RWPE2 (cell line): Measurements from ENCODE around the gene RBMS2.
"Not testable (repeated sequence)": the region's sequence is repeated elsewhere in the genome, so short reads cannot be mapped to it uniquely, and the experiment has no call there.

Experiments used
- ATAC-seq: fragments of 200-7000 bp; cut with Tn5 transposase; 3 replicates; pipeline ENCODE4 v1.9.1; 2021; ENCODE audit warnings: low read depth
- DNase-seq: peaks from one replicate; pipeline ENCODE4 v3.0.0-alpha.2; 2020; ENCODE audit warnings: low spot score
- H3K27ac ChIP-seq: fragments of 450-650 bp; 2 replicates; pipeline ENCODE4 v1.5.1; 2017; ENCODE audit warnings: mild to moderate bottlenecking; ENCODE audit not compliant: poor library complexity, severe bottlenecking
- H3K27me3 ChIP-seq: fragments of 250-450 bp; sonication (Bioruptor Pico); 2 replicates; pipeline ENCODE4 v1.5.1; 2021; ENCODE audit warnings: mild to moderate bottlenecking, moderate library complexity; ENCODE audit not compliant: insufficient read depth, poor library complexity, severe bottlenecking
- H3K36me3 ChIP-seq: fragments of 250-450 bp; sonication (Bioruptor Pico); 2 replicates; pipeline ENCODE4 v1.5.1; 2020; ENCODE audit warnings: low read depth, mild to moderate bottlenecking, moderate library complexity
- H3K4me1 ChIP-seq: fragments of 250-450 bp; sonication (Bioruptor Pico); 2 replicates; pipeline ENCODE4 v1.5.1; 2021; ENCODE audit warnings: mild to moderate bottlenecking, moderate library complexity; ENCODE audit not compliant: insufficient read depth, poor library complexity, severe bottlenecking
- H3K4me3 ChIP-seq: fragments of 250-450 bp; sonication (Bioruptor Pico); 2 replicates; pipeline ENCODE4 v1.5.1; 2021; ENCODE audit warnings: mild to moderate bottlenecking, moderate library complexity; ENCODE audit not compliant: severe bottlenecking
- H3K9me3 ChIP-seq: fragments of 250-450 bp; sonication (Bioruptor Pico); 2 replicates; pipeline ENCODE4 v1.5.1; 2021; ENCODE audit warnings: mild to moderate bottlenecking, moderate library complexity; ENCODE audit not compliant: severe bottlenecking
- TF ChIP-seq, protein P1 (sequence below): fragments of 450-650 bp; IDR thresholded peaks from one replicate; pipeline ENCODE4 v1.5.1; 2017; ENCODE audit warnings: mild to moderate bottlenecking, moderate library complexity; ENCODE audit not compliant: poor library complexity, severe bottlenecking

RBMS2 gene

DNA sequence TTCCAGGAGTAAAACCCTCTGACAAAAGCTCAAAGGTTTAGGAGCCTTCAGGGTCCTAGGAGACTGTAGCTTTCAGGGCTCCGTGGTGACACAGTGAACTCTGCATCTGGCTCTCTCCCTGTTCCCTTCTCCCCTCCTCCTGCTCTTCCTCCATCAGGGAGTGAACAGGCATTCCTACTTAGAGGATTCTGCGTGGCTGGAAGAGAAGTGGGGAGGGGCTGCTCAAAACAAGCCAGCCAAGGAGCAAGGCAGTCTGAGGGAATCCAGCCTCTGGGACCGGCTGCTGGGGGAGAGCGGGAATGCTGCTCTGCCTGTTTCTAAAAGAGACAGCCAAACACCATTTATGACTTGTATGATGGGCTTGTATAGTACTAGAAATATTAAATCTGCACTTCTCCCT lies 49.5 kb downstream of the RBMS2 start:
- DNase-seq (no peak), ATAC-seq (no peak)
- peaks cover 91% of the 10 kb centered on the region for H3K36me3 ChIP-seq
- H3K27me3 ChIP-seq: no peaks in the 10 kb centered on the region
- TF ChIP-seq, protein P1, sequence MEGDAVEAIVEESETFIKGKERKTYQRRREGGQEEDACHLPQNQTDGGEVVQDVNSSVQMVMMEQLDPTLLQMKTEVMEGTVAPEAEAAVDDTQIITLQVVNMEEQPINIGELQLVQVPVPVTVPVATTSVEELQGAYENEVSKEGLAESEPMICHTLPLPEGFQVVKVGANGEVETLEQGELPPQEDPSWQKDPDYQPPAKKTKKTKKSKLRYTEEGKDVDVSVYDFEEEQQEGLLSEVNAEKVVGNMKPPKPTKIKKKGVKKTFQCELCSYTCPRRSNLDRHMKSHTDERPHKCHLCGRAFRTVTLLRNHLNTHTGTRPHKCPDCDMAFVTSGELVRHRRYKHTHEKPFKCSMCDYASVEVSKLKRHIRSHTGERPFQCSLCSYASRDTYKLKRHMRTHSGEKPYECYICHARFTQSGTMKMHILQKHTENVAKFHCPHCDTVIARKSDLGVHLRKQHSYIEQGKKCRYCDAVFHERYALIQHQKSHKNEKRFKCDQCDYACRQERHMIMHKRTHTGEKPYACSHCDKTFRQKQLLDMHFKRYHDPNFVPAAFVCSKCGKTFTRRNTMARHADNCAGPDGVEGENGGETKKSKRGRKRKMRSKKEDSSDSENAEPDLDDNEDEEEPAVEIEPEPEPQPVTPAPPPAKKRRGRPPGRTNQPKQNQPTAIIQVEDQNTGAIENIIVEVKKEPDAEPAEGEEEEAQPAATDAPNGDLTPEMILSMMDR: no peak
- H3K27ac ChIP-seq: peak overlapping the region; percentile 68
- H3K4me1 ChIP-seq: peaks cover 21% of the 10 kb centered on the region
- H3K9me3 ChIP-seq: no peaks in the 10 kb centered on the region
- H3K4me3 ChIP-seq: no peak overlapping the region

DNA sequence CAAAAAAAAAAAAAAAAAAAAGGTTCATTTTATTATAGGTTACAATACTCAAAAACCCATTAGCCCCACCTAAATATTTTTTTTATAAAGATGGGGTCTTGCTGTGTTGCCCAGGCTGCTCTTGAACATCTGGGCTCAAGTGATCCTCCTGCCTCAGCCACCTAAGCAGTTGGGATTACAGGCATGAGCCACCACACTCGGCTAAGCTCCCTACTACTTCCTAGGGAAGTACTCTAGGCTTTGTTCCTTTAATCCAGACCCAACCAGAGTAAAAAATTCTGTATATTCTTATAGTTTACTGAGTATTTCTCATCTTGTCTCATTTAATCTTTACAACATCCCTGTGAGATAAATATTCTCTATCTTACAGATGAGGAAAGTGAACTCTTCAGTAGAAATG lies 50.7 kb downstream of the RBMS2 start:
- H3K4me3 ChIP-seq: no peak overlapping the region
- H3K9me3 ChIP-seq: no peaks in the 10 kb centered on the region
- TF ChIP-seq, protein P1: no peak
- H3K27ac ChIP-seq: peak overlapping the region; percentile 68
- H3K36me3 ChIP-seq: peaks cover 87% of the 10 kb centered on the region
- no peak for ATAC-seq
- H3K4me1 ChIP-seq: peaks cover 21% of the 10 kb centered on the region
- DNase-seq: no peak
- H3K27me3 ChIP-seq: no peaks in the 10 kb centered on the region

DNA sequence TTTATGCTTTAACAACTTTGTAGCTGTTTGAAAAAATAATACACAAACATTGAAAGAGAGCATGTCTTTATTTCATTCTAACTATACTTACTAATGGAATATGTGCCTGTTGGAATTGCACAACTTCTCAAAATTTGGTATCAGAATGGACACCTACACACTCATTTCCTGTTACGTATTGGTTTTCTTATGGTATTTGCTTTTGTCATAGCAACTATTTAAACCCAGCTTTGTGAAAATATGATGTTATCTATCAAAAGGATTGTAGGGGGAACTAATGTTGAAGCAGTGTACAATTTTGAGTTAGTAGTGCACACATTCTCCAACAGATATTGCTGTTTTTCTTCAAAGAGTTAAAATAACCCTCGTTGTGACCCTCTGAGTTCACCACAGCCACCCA lies 52.6 kb downstream of the RBMS2 start:
- TF ChIP-seq, protein P1: no peak
- H3K36me3 ChIP-seq: peaks cover 84% of the 10 kb centered on the region
- H3K4me3 ChIP-seq: no peak overlapping the region
- DNase-seq (no peak), ATAC-seq (peak; percentile 24; the same call in 1 of the 3 replicates)
- H3K4me1 ChIP-seq: peaks cover 21% of the 10 kb centered on the region
- H3K27me3 ChIP-seq: no peaks in the 10 kb centered on the region
- no peaks in the 10 kb centered on the region for H3K9me3 ChIP-seq
- peak overlapping the region; percentile 68 for H3K27ac ChIP-seq

DNA sequence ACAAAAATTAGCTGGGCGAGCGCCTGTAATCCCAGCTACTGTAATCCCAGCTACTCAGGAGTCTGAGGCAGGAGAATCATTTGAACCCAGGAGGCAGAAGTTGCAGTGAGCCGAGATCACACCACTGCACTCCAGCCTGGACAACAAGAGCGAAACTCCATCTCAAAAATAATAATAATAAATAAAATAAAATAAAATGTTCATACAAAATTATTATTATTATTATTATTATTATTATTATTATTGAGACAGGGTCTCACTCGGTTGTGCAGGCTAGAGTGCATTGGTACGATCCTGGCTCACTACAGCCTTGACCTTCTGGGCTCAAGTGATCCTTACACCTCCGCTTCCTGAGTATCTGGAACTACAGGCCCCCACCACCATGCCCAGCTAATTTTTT lies 55.6 kb downstream of the RBMS2 start:
- H3K9me3 ChIP-seq, DNase-seq, ATAC-seq, H3K4me3 ChIP-seq, H3K27me3 ChIP-seq, H3K27ac ChIP-seq: not testable (repeated sequence)
- Histone ChIP-seq H3K4me1 (peaks cover 31% of the 10 kb centered on the region), H3K36me3 (peaks cover 83% of the 10 kb centered on the region)

DNA sequence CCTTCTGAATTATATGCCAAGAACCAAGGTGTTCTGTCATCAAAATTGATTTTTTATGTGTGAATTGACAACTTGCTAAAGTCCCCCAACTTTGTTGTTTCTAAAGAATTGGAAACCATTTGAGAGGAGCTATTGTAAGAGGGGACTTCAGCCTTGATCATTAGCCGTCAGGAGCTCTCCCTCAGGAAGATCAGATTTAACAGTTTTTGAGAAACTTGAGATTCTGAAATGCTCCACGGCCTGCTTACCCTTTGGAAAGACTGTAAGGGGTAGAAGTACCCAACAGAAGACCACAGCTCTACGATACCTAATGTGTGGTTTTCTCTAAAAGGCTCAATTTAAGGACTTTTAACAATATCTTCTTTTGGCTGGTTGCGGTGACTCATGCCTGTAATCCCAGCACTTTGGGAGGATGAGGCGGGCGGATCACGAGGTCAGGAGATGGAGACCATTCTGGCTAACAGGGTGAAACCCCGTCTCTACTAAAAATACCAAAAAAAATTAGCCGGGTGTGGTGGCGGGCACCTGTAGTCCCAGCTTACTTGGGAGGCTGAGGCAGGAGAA lies 57.4 kb downstream of the RBMS2 start:
- H3K9me3 ChIP-seq: no peaks in the 10 kb centered on the region
- ATAC-seq (no peak), DNase-seq (no peak)
- peaks cover 85% of the 10 kb centered on the region for H3K36me3 ChIP-seq
- H3K4me3 ChIP-seq: no peak overlapping the region
- H3K27me3 ChIP-seq: no peaks in the 10 kb centered on the region
- peak overlapping the region; percentile 93 for H3K27ac ChIP-seq
- TF ChIP-seq, protein P1: no peak
- H3K4me1 ChIP-seq: peaks cover 34% of the 10 kb centered on the region
